ENCODE data around the gene SIRT5. TPM values are rescaled to one million over a fixed set of nuclear protein-coding genes. Genes with fewer than 3 reads are reported as not detected.

SIRT5 gene
- total RNA-seq, 1 donor from 2014 or later, result 11.0 TPM

- H3K36me3 ChIP-seq, result no peaks in the 10 kb centered on the region
- intact Hi-C loops (cut with DNase I), result no loop called here
- no peak for DNase-seq
- H3K27ac ChIP-seq, result peak overlapping the region; percentile 55
- TF ChIP-seq CTCF (IDR thresholded peaks at IDR 0.05), result no peak
- H3K9me3 ChIP-seq, result no peaks in the 10 kb centered on the region
- H3K4me3 ChIP-seq, result no peak overlapping the region
- no peaks in the 10 kb centered on the region for H3K4me1 ChIP-seq
- H3K27me3 ChIP-seq, result no peaks in the 10 kb centered on the region
- ATAC-seq, result peak; percentile 85
These were observed 19.5 kb upstream of the SIRT5 start for GRCh38 chr6:13554929-13555333.

GRCh38 chr6:13557841-13558240, 16.6 kb upstream of the SIRT5 start:
- Histone ChIP-seq H3K27me3 (no peaks in the 10 kb centered on the region), H3K4me3 (no peak overlapping the region), H3K4me1 (peaks cover 4% of the 10 kb centered on the region), H3K9me3 (no peaks in the 10 kb centered on the region), H3K36me3 (no peaks in the 10 kb centered on the region), H3K27ac (no peak overlapping the region)
- TF ChIP-seq CTCF (IDR thresholded peaks at IDR 0.05), result no peak
- DNase-seq, result no peak
- ATAC-seq, result no peak
- intact Hi-C loops (cut with DNase I), result no loop called here

GRCh38 chr6:13558718-13559117, 15.7 kb upstream of the SIRT5 start:
- no peak for TF ChIP-seq CTCF (IDR thresholded peaks at IDR 0.05)
- H3K9me3 ChIP-seq, result no peaks in the 10 kb centered on the region
- no peaks in the 10 kb centered on the region for H3K27me3 ChIP-seq
- H3K4me1 ChIP-seq, result peaks cover 4% of the 10 kb centered on the region
- intact Hi-C loops (cut with DNase I), result no loop called here
- H3K27ac ChIP-seq, result no peak overlapping the region
- H3K4me3 ChIP-seq, result no peak overlapping the region
- DNase-seq (no peak), ATAC-seq (no peak)
- H3K36me3 ChIP-seq, result no peaks in the 10 kb centered on the region

GRCh38 chr6:13559251-13559650, 15.2 kb upstream of the SIRT5 start:
- Histone ChIP-seq H3K27ac (no peak overlapping the region), H3K36me3 (no peaks in the 10 kb centered on the region), H3K27me3 (no peaks in the 10 kb centered on the region), H3K4me3 (no peak overlapping the region), H3K4me1 (peaks cover 4% of the 10 kb centered on the region), H3K9me3 (no peaks in the 10 kb centered on the region)
- ATAC-seq (no peak), DNase-seq (no peak)
- TF ChIP-seq CTCF (IDR thresholded peaks at IDR 0.05), result no peak
- intact Hi-C loops (cut with DNase I), result no loop called here

- no peaks in the 10 kb centered on the region for H3K9me3 ChIP-seq
- DNase-seq (no peak), ATAC-seq (no peak)
- no peaks in the 10 kb centered on the region for H3K27me3 ChIP-seq
- intact Hi-C loops (cut with DNase I), result no loop called here
- H3K4me3 ChIP-seq, result no peak overlapping the region
- H3K4me1 ChIP-seq, result peaks cover 4% of the 10 kb centered on the region
- TF ChIP-seq CTCF (IDR thresholded peaks at IDR 0.05), result no peak
- no peaks in the 10 kb centered on the region for H3K36me3 ChIP-seq
- no peak overlapping the region for H3K27ac ChIP-seq
These were observed 14.3 kb upstream of the SIRT5 start for GRCh38 chr6:13559968-13560650.

GRCh38 chr6:13560651-13561044, 13.8 kb upstream of the SIRT5 start:
- intact Hi-C loops (cut with DNase I), result no loop called here
- H3K27ac ChIP-seq, result no peak overlapping the region
- no peak for ATAC-seq

More at GRCh38 chr6:13560651-13561044, 13.8 kb upstream of the SIRT5 start:
- TF ChIP-seq CTCF (IDR thresholded peaks at IDR 0.05), result no peak
- Histone ChIP-seq H3K4me1 (peaks cover 4% of the 10 kb centered on the region), H3K36me3 (no peaks in the 10 kb centered on the region), H3K27me3 (no peaks in the 10 kb centered on the region), H3K4me3 (no peak overlapping the region), H3K9me3 (no peaks in the 10 kb centered on the region)
- DNase-seq, result no peak
